TTC549 (cell line): ENCODE data around the gene EVC.

Experiments
- FAIRE-seq: peaks from 2 replicates; lab custom pipeline; 2012; peaks lifted over from hg19 to GRCh38; lab: Jason Lieb, UNC

Gene EVC

GRCh38 chr4:5710961-5711478 lies at the start of gene EVC:
Gene EVC, plus strand, starts transcription at chr4:5711201. Its CDS starts 180 bp downstream, at chr4:5711381.
- no peak for FAIRE-seq

GRCh38 chr4:5661237-5661636 lies 49.8 kb upstream of the EVC start:
- FAIRE-seq: no peak

- no peak for FAIRE-seq
Measured at GRCh38 chr4:5662555-5662954, 48.4 kb upstream of the EVC start.

- no peak for FAIRE-seq
Measured at GRCh38 chr4:5664778-5665177, 46.2 kb upstream of the EVC start.

- FAIRE-seq: no peak
Measured at GRCh38 chr4:5666741-5667140, 44.3 kb upstream of the EVC start.

- no peak for FAIRE-seq
Measured at GRCh38 chr4:5676763-5677162, 34.2 kb upstream of the EVC start.

GRCh38 chr4:5678977-5679376 lies 32.0 kb upstream of the EVC start:
- FAIRE-seq: no peak

GRCh38 chr4:5683566-5683965 lies 27.4 kb upstream of the EVC start:
- FAIRE-seq: no peak

- FAIRE-seq: no peak
Measured at GRCh38 chr4:5685296-5685695, 25.7 kb upstream of the EVC start.

- no peak for FAIRE-seq
Measured at GRCh38 chr4:5686338-5686737, 24.7 kb upstream of the EVC start.

GRCh38 chr4:5689065-5689464 lies 21.9 kb upstream of the EVC start:
- FAIRE-seq: no peak

- no peak for FAIRE-seq
Measured at GRCh38 chr4:5691491-5692132, 19.4 kb upstream of the EVC start.

GRCh38 chr4:5693871-5694270 lies 17.1 kb upstream of the EVC start:
- FAIRE-seq: no peak

- FAIRE-seq: no peak
Measured at GRCh38 chr4:5696341-5696740, 14.7 kb upstream of the EVC start.

- FAIRE-seq: no peak
Measured at GRCh38 chr4:5700459-5700858, 10.5 kb upstream of the EVC start.

GRCh38 chr4:5701971-5702370 lies 9.0 kb upstream of the EVC start:
- no peak for FAIRE-seq

- no peak for FAIRE-seq
Measured at GRCh38 chr4:5703831-5704230, 7.2 kb upstream of the EVC start.

GRCh38 chr4:5704276-5704675 lies 6.7 kb upstream of the EVC start:
- FAIRE-seq: no peak

- FAIRE-seq: no peak
Measured at GRCh38 chr4:5705647-5706320, 5.2 kb upstream of the EVC start.

GRCh38 chr4:5706486-5707290 lies 4.3 kb upstream of the EVC start:
- FAIRE-seq: no peak

- FAIRE-seq: no peak
Measured at GRCh38 chr4:5707366-5707765, 3.6 kb upstream of the EVC start.

GRCh38 chr4:5707778-5708448 lies 3.1 kb upstream of the EVC start:
- no peak for FAIRE-seq
